Right ventricle myocardium superior (tissue), 1 donor: Measurements from ENCODE around the gene ELOVL7. TPM values are rescaled to one million over a fixed set of nuclear protein-coding genes. Genes with fewer than 3 reads are reported as not detected.
A peak's percentile ranks its signal among the peaks of the same experiment; 100 is the strongest.
"Not testable (repeated sequence)": the region's sequence is repeated elsewhere in the genome, so short reads cannot be mapped to it uniquely, and the experiment has no call there.

ENCODE experiments used
- ATAC-seq: fragments of 200-7000 bp; cut with Tn5 transposase; one replicate; pipeline ENCODE4 v1.9.1; 2020; ENCODE audit warnings: mild to moderate bottlenecking; ENCODE audit not compliant: poor library complexity
- DNase-seq: peaks from one replicate; pipeline ENCODE4 v3.0.0-alpha.2; 2020
- intact Hi-C: fragments of 100-400 bp; cut with DNase I; formaldehyde crosslinking; loops from one replicate; pipeline ENCODE4 v1.11.2; 2022
- long read RNA-seq: library from polyadenylated mRNA; unstranded; transcript quantifications from one replicate; pipeline ENCODE4 v2.0.0, GENCODE V29; 2021
- total RNA-seq: library from RNA; stranded (reverse); fragmentation: NEBNext Ultra II Directional; extraction: Animal tissue kit (Norgen Biotek cat#: 25700); gene quantifications from one replicate; pipeline ENCODE4 v1.2.1, GENCODE V29; 2021
- donor health status: DM: no; HTN: yes; CAD: no; lungs with severe emphysema.

The ELOVL7 gene
- total RNA-seq = 0.73 TPM
- long read RNA-seq, partial matches to known transcripts = 0 of 4 reads
- long read RNA-seq, other reads (novel, unspliced or antisense) = 4 of 4 reads

GRCh38 chr5:60843936-60844905 lies at the start of gene ELOVL7:
TSS of gene ELOVL7 (minus strand) at chr5:60844269. CDS start at chr5:60787397, 56,872 bp downstream.
- ATAC-seq (peak; percentile 79), DNase-seq (peak; percentile 44)
- intact Hi-C loops = no loop called here

GRCh38 chr5:60893521-60893920 lies 49.5 kb upstream of the ELOVL7 start:
- intact Hi-C loops = no loop called here
- DNase-seq (no peak), ATAC-seq (no peak)

GRCh38 chr5:60891667-60892066 lies 47.6 kb upstream of the ELOVL7 start:
- no peak for DNase-seq
- no peak for ATAC-seq
- intact Hi-C loops = no loop called here

- DNase-seq (no peak), ATAC-seq (no peak)
- intact Hi-C loops = no loop called here
These were observed 44.4 kb upstream of the ELOVL7 start for GRCh38 chr5:60888359-60889061.

GRCh38 chr5:60887746-60888145 lies 43.7 kb upstream of the ELOVL7 start:
- DNase-seq (no peak), ATAC-seq (no peak)
- intact Hi-C loops = no loop called here

- DNase-seq = no peak
- intact Hi-C loops = no loop called here
- no peak for ATAC-seq
These were observed 43.0 kb upstream of the ELOVL7 start for GRCh38 chr5:60887096-60887495.

- DNase-seq = no peak
- ATAC-seq = no peak
- intact Hi-C loops = no loop called here
These were observed 42.1 kb upstream of the ELOVL7 start for GRCh38 chr5:60886158-60886557.

- ATAC-seq (no peak), DNase-seq (no peak)
- intact Hi-C loops = no loop called here
These were observed 39.2 kb upstream of the ELOVL7 start for GRCh38 chr5:60883229-60883628.

GRCh38 chr5:60872892-60873291 lies 28.8 kb upstream of the ELOVL7 start:
- intact Hi-C loops = no loop called here
- no peak for DNase-seq
- ATAC-seq = no peak

GRCh38 chr5:60870857-60871256 lies 26.8 kb upstream of the ELOVL7 start:
- ATAC-seq = no peak
- no peak for DNase-seq
- intact Hi-C loops = no loop called here

GRCh38 chr5:60860572-60860971 lies 16.5 kb upstream of the ELOVL7 start:
- DNase-seq, intact Hi-C loops, ATAC-seq: not testable (repeated sequence)

GRCh38 chr5:60856066-60856465 lies 12.0 kb upstream of the ELOVL7 start:
- ATAC-seq (no peak), DNase-seq (no peak)
- intact Hi-C loops = no loop called here

GRCh38 chr5:60852940-60853339 lies 8.9 kb upstream of the ELOVL7 start:
- ATAC-seq = no peak
- intact Hi-C loops = no loop called here
- no peak for DNase-seq

- ATAC-seq = no peak
- intact Hi-C loops = no loop called here
- no peak for DNase-seq
These were observed 8.2 kb upstream of the ELOVL7 start for GRCh38 chr5:60852317-60852716.

- ATAC-seq (no peak), DNase-seq (no peak)
- intact Hi-C loops = no loop called here
These were observed 7.6 kb upstream of the ELOVL7 start for GRCh38 chr5:60851626-60852025.

GRCh38 chr5:60846298-60846697 lies 2.2 kb upstream of the ELOVL7 start:
- ATAC-seq = no peak
- DNase-seq = no peak
- intact Hi-C loops = no loop called here

- DNase-seq (no peak), ATAC-seq (no peak)
- intact Hi-C loops = no loop called here
These were observed 608 bp downstream of the ELOVL7 start for GRCh38 chr5:60843386-60843935.

GRCh38 chr5:60842871-60843385 lies 1.1 kb downstream of the ELOVL7 start:
- ATAC-seq (no peak), DNase-seq (no peak)
- intact Hi-C loops = no loop called here

GRCh38 chr5:60841361-60841760 lies 2.7 kb downstream of the ELOVL7 start:
- no peak for ATAC-seq
- intact Hi-C loops = no loop called here
- no peak for DNase-seq
